Thyroid gland (tissue), 4 donors: Measurements from ENCODE around the gene TTLL5. TPM values are rescaled to one million over a fixed set of nuclear protein-coding genes. Genes with fewer than 3 reads are reported as not detected.

Experiments
- DNase-seq, 2 donors: peaks; one replicate each; pipeline ENCODE4 v3.0.0-alpha.2; 2019
- H3K27ac ChIP-seq, 3 donors: fragments of 200-600 bp; sonication (generic); 1 replicate in 2 of 3; 2 replicates in 1 of 3; pipeline ENCODE4 v1.5.1; 2016 to 2019; ENCODE audit warnings: mild to moderate bottlenecking in 1 of 3, moderate library complexity in 1 of 3
- H3K27me3 ChIP-seq: fragments of 200-600 bp; sonication (generic); one replicate; pipeline ENCODE4 v1.5.1; 2019
- H3K36me3 ChIP-seq, 2 donors: fragments of 200-600 bp; sonication (generic); one replicate each; pipeline ENCODE4 v1.5.1; 2016 to 2019
- H3K4me1 ChIP-seq, 2 donors: fragments of 200-600 bp; sonication (generic); one replicate each; pipeline ENCODE4 v1.5.1; 2017 to 2019
- H3K4me3 ChIP-seq, 3 donors: fragments of 200-600 bp; sonication (generic); replicated peaks in 1 of 3; 1 replicate in 2 of 3; 2 replicates in 1 of 3; pipeline ENCODE4 v1.5.1; 2016; ENCODE audit warnings: mild to moderate bottlenecking in 1 of 3
- H3K9me3 ChIP-seq: fragments of 200-600 bp; sonication (generic); one replicate; pipeline ENCODE4 v1.5.1; 2017
- CTCF ChIP-seq, 6 experiments: fragments of 200-600 bp in 3 of 6; fragments of 450-650 bp in 3 of 6; sonication (generic) in 3 of 6; IDR thresholded peaks; one replicate each; pipeline ENCODE4 v1.5.1; 2016 to 2019; ENCODE audit warnings: antibody characterized with exemption in 6 of 6, mild to moderate bottlenecking in 2 of 6, inconsistent platforms in 1 of 6, moderate library complexity in 1 of 6
- POLR2A ChIP-seq, 2 donors: fragments of 450-650 bp; IDR thresholded peaks; one replicate each; pipeline ENCODE4 v1.6.1; 2017; ENCODE audit warnings: antibody characterized with exemption in 2 of 2, mild to moderate bottlenecking in 2 of 2, moderate library complexity in 1 of 2
- WGBS, 2 donors: methylation state at CpG; one replicate each; pipeline ENCODE4 v1.1.5; 2017; 5-methylcytosine and 5-hydroxymethylcytosine counted together
- intact Hi-C: fragments of 100-400 bp; cut with DNase I; formaldehyde crosslinking; loops from one replicate; pipeline ENCODE4 v1.15.1; 2023
- total RNA-seq, 4 donors: library from RNA; depleted of rRNA; stranded (reverse); fragments of >200 nt; gene quantifications; one replicate each; pipeline ENCODE4 v1.2.3, GENCODE V29; 2016

Gene TTLL5
- total RNA-seq, 4 donors from 2014 or later, result 31.8 to 65.1 (median 35.7) TPM

GRCh38 chr14:75757644-75758402, 96.8 kb downstream of the TTLL5 start:
- intact Hi-C loops, result no loop called here
- H3K27me3 ChIP-seq, result no peaks in the 10 kb centered on the region
- H3K36me3 ChIP-seq, result no peaks in the 10 kb centered on the region
- no peak overlapping the region for H3K4me3 ChIP-seq
- no peaks in the 10 kb centered on the region for H3K9me3 ChIP-seq
- no peak overlapping the region for H3K27ac ChIP-seq
- no peak for DNase-seq
- WGBS, 2 donors, result 93 to 96% methylated on average over 4 of the region's 4 CpGs
- H3K4me1 ChIP-seq, result no peaks in the 10 kb centered on the region
- TF ChIP-seq CTCF (IDR thresholded peaks at IDR 0.05) (no peak), POLR2A (IDR thresholded peaks at IDR 0.05) (no peak)

GRCh38 chr14:75764020-75764419, 103.0 kb downstream of the TTLL5 start:
- no peak for DNase-seq
- Histone ChIP-seq H3K36me3 (peaks cover 0 to 5% of the 10 kb centered on the region in 2 donors), H3K27ac (no peak overlapping the region), H3K9me3 (no peaks in the 10 kb centered on the region), H3K4me3 (no peak overlapping the region), H3K4me1 (no peaks in the 10 kb centered on the region), H3K27me3 (no peaks in the 10 kb centered on the region)
- no peak for TF ChIP-seq POLR2A (IDR thresholded peaks at IDR 0.05)
- no peak for TF ChIP-seq CTCF (IDR thresholded peaks at IDR 0.05)
- intact Hi-C loops, result no loop called here
- 95 to 99% methylated on average over 4 of the region's 4 CpGs for WGBS, 2 donors

- no peak overlapping the region for H3K4me3 ChIP-seq
- peaks cover 0 to 5% of the 10 kb centered on the region in 2 donors for H3K36me3 ChIP-seq
- WGBS, 2 donors, result 75 to 83% methylated on average over 9 of the region's 9 CpGs
- no peak overlapping the region for H3K27ac ChIP-seq
- intact Hi-C loops, result no loop called here
- no peak for TF ChIP-seq POLR2A (IDR thresholded peaks at IDR 0.05)
- H3K4me1 ChIP-seq, result no peaks in the 10 kb centered on the region
- no peaks in the 10 kb centered on the region for H3K9me3 ChIP-seq
- no peaks in the 10 kb centered on the region for H3K27me3 ChIP-seq
- DNase-seq, result no peak
Measured at GRCh38 chr14:75769047-75769685, 108.1 kb downstream of the TTLL5 start.

GRCh38 chr14:75770635-75771034, 109.6 kb downstream of the TTLL5 start:
- no peaks in the 10 kb centered on the region for H3K27me3 ChIP-seq
- no peaks in the 10 kb centered on the region for H3K9me3 ChIP-seq
- no peak overlapping the region for H3K27ac ChIP-seq
- no peaks in the 10 kb centered on the region for H3K4me1 ChIP-seq
- intact Hi-C loops, result no loop called here
- whole genome bisulfite sequencing, 2 donors, result 95% methylated on average over 2 of the region's 2 CpGs
- no peak overlapping the region for H3K4me3 ChIP-seq
- H3K36me3 ChIP-seq, result peaks cover 5 to 9% of the 10 kb centered on the region in 2 donors
- DNase-seq, result no peak
- no peak for TF ChIP-seq CTCF (IDR thresholded peaks at IDR 0.05)
- TF ChIP-seq POLR2A (IDR thresholded peaks at IDR 0.05), result no peak

GRCh38 chr14:75771595-75771994, 110.5 kb downstream of the TTLL5 start:
- no peak for TF ChIP-seq CTCF (IDR thresholded peaks at IDR 0.05)
- TF ChIP-seq POLR2A (IDR thresholded peaks at IDR 0.05), result no peak
- no peak for DNase-seq
- intact Hi-C loops, result no loop called here
- no peaks in the 10 kb centered on the region for H3K9me3 ChIP-seq
- no peak overlapping the region for H3K4me3 ChIP-seq
- H3K36me3 ChIP-seq, result peaks cover 6 to 8% of the 10 kb centered on the region in 2 donors
- 91 to 95% methylated on average over 6 of the region's 6 CpGs for WGBS, 2 donors
- no peaks in the 10 kb centered on the region for H3K27me3 ChIP-seq
- no peaks in the 10 kb centered on the region for H3K4me1 ChIP-seq
- no peak overlapping the region for H3K27ac ChIP-seq
